ENCODE results near the gene CDH5.

- TF ChIP-seq CTCF (IDR thresholded peaks at IDR 0.05) (no peak), POLR2A (IDR thresholded peaks at IDR 0.05) (no peak), POLR2AphosphoS5 (IDR thresholded peaks at IDR 0.05) (no peak), EP300 (IDR thresholded peaks at IDR 0.05; ENCODE audit: low read depth) (no peak)
Measured at GRCh38 chr16:66441586-66442375, 75.3 kb downstream of the CDH5 start.

Data from transverse colon (tissue), 4 donors.